GM21619 (cell line): ENCODE results near the gene GMPR.

Experiments
- ATAC-seq: cut with Tn5 transposase; IDR thresholded peaks from one replicate; pipeline ENCODE4 v1.9.1; 2021; ENCODE audit not compliant: unreplicated experiment

Gene GMPR

GRCh38 chr6:16238057-16238962 lies at the start of gene GMPR:
Gene GMPR, plus strand, starts transcription at chr6:16238587. Its CDS starts 107 bp downstream, at chr6:16238694.
- peak; percentile 49 for ATAC-seq

GRCh38 chr6:16190214-16190613 lies 48.2 kb upstream of the GMPR start:
- ATAC-seq = no peak

GRCh38 chr6:16196260-16196983 lies 42.0 kb upstream of the GMPR start:
- no peak for ATAC-seq

- ATAC-seq = no peak
These were observed 41.3 kb upstream of the GMPR start for GRCh38 chr6:16196984-16197546.

GRCh38 chr6:16198061-16198705 lies 40.2 kb upstream of the GMPR start:
- no peak for ATAC-seq

GRCh38 chr6:16199804-16200203 lies 38.6 kb upstream of the GMPR start:
- no peak for ATAC-seq

- no peak for ATAC-seq
These were observed 38.0 kb upstream of the GMPR start for GRCh38 chr6:16200321-16200883.

- ATAC-seq = no peak
These were observed 36.7 kb upstream of the GMPR start for GRCh38 chr6:16201706-16202105.

- ATAC-seq = peak; percentile 12
These were observed 33.6 kb upstream of the GMPR start for GRCh38 chr6:16204653-16205376.

GRCh38 chr6:16205377-16206144 lies 32.8 kb upstream of the GMPR start:
- peak; percentile 92 for ATAC-seq

GRCh38 chr6:16206595-16207037 lies 31.8 kb upstream of the GMPR start:
- no peak for ATAC-seq

GRCh38 chr6:16208989-16209388 lies 29.4 kb upstream of the GMPR start:
- ATAC-seq = no peak

- ATAC-seq = no peak
These were observed 28.8 kb upstream of the GMPR start for GRCh38 chr6:16209539-16209938.

GRCh38 chr6:16212276-16212675 lies 26.1 kb upstream of the GMPR start:
- ATAC-seq = no peak

- no peak for ATAC-seq
These were observed 21.8 kb upstream of the GMPR start for GRCh38 chr6:16216501-16217155.

GRCh38 chr6:16217156-16217721 lies 21.1 kb upstream of the GMPR start:
- ATAC-seq = no peak

GRCh38 chr6:16222826-16223225 lies 15.6 kb upstream of the GMPR start:
- ATAC-seq = no peak

- no peak for ATAC-seq
These were observed 15.0 kb upstream of the GMPR start for GRCh38 chr6:16223362-16223761.

GRCh38 chr6:16224409-16224808 lies 14.0 kb upstream of the GMPR start:
- no peak for ATAC-seq
